Occipital lobe (tissue), 2 donors: ENCODE results near the gene NHSL2. TPM values are rescaled to one million over a fixed set of nuclear protein-coding genes. Genes with fewer than 3 reads are reported as not detected.

Experiments
- DNase-seq: peaks from one replicate; lab custom pipeline; 2025; lab: John Stamatoyannopoulos, UW
- total RNA-seq: library from RNA; depleted of rRNA; stranded (reverse); fragments of >200 nt; gene quantifications from one replicate; pipeline ENCODE4 v1.2.3, GENCODE V29; 2014

The NHSL2 gene
- total RNA-seq, 1 donor from 2014 or later = 0.78 TPM

- no peak for DNase-seq
These were observed 79.3 kb downstream of the NHSL2 start for GRCh38 chrX:71989768-71990426.

- DNase-seq = no peak
These were observed 79.9 kb downstream of the NHSL2 start for GRCh38 chrX:71990518-71990917.

GRCh38 chrX:71991164-71991563, 80.5 kb downstream of the NHSL2 start:
- no peak for DNase-seq

GRCh38 chrX:71992711-71993110, 82.1 kb downstream of the NHSL2 start:
- no peak for DNase-seq

GRCh38 chrX:71993371-71993770, 82.7 kb downstream of the NHSL2 start:
- DNase-seq = no peak

GRCh38 chrX:71994601-71995000, 84.0 kb downstream of the NHSL2 start:
- DNase-seq = no peak

- no peak for DNase-seq
These were observed 84.5 kb downstream of the NHSL2 start for GRCh38 chrX:71995122-71995521.

- no peak for DNase-seq
These were observed 85.5 kb downstream of the NHSL2 start for GRCh38 chrX:71996136-71996535.

GRCh38 chrX:71996826-71997225, 86.2 kb downstream of the NHSL2 start:
- no peak for DNase-seq

- no peak for DNase-seq
These were observed 86.7 kb downstream of the NHSL2 start for GRCh38 chrX:71997320-71997719.

GRCh38 chrX:71998836-71999509, 88.3 kb downstream of the NHSL2 start:
- DNase-seq = no peak

- no peak for DNase-seq
These were observed 88.9 kb downstream of the NHSL2 start for GRCh38 chrX:71999535-71999934.

- no peak for DNase-seq
These were observed 90.8 kb downstream of the NHSL2 start for GRCh38 chrX:72001471-72001870.

- DNase-seq = no peak
These were observed 91.3 kb downstream of the NHSL2 start for GRCh38 chrX:72001906-72002305.

GRCh38 chrX:72002875-72003274, 92.2 kb downstream of the NHSL2 start:
- no peak for DNase-seq

GRCh38 chrX:72003811-72004750, 93.4 kb downstream of the NHSL2 start:
- DNase-seq = peak; percentile 11

GRCh38 chrX:72005046-72005445, 94.4 kb downstream of the NHSL2 start:
- DNase-seq = no peak

- DNase-seq = no peak
These were observed 95.8 kb downstream of the NHSL2 start for GRCh38 chrX:72006461-72006860.

GRCh38 chrX:72009731-72010130, 99.1 kb downstream of the NHSL2 start:
- no peak for DNase-seq

- DNase-seq = no peak
These were observed 101.1 kb downstream of the NHSL2 start for GRCh38 chrX:72011734-72012133.

GRCh38 chrX:72015383-72015782, 104.7 kb downstream of the NHSL2 start:
- DNase-seq = no peak
